ENCODE measurements around the gene SRPX. TPM values are rescaled to one million over a fixed set of nuclear protein-coding genes. Genes with fewer than 3 reads are reported as not detected.
A peak's percentile ranks its signal among the peaks of the same experiment; 100 is the strongest.

Gene SRPX
- total RNA-seq, 1 experiment from 2014 or later, result 0.23 TPM

DNA sequence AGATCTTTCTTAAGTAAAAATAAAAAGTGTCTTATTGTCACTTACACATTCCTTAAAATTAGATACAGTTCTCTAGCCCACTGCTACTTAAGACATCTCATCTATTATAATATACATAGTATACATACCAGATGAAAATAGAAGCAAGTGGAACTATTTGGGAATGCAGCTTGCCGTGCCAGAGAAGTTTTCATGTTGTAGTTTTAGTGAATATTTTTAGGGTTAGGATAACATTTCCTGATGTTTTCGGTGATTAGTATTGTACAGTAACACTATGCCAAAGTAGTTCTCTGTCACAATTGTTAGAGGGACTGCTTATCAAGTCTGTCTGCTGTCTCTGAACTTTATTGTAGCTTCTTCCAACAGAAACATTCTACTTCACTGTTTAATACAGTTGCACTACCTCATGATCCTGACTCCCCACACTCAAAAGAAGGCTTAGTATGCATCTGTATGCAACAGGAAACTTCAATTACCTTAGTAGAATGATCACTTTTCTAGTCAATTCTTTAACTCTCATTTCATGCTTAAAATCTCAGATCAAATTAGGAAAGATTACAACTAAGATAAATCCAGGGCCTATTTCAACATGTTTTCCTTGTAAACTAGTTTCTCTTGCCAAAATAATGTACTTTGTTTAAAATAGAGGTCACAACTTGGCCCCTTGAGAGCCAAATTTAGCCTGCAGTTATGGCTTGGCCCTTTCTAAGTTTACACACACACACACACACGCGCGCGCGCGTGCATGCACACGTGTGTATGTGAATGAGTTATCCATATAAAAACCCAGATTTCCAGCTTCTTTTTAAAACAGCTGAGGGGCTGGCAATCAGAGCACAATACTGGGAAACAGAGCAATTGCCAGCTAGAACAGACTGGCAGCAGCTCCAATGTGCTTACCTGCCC, 42.3 kb upstream of the SRPX start:
- in situ Hi-C loops (cut with HindIII; ENCODE audit: low pct_unique_long_range_greater_than_20kb, low sequenced_read_pairs) (no loop called here), intact Hi-C loops (cut with micrococcal nuclease; ENCODE audit: unreplicated experiment) (no loop called here)
- POLR2A ChIA-PET, result no interaction called here
- H3K4me3 ChIP-seq (ENCODE audit: low read depth in 2 of 2, low read length in 2 of 2), result no peak overlapping the region
- no TSS peak for BruUV-seq (replicated peaks)
- H3K36me3 ChIP-seq (ENCODE audit: control insufficient read depth, insufficient read depth, low read length), result no peaks in the 10 kb centered on the region
- ATAC-seq (no peak), DNase-seq (ENCODE audit: low read depth, low spot score) (no peak)
- no peaks in the 10 kb centered on the region for H3K27me3 ChIP-seq (ENCODE audit: control insufficient read depth, insufficient read depth, low read length)
- no peak overlapping the region for H3K27ac ChIP-seq (ENCODE audit: low read length)
- TF ChIP-seq TCF7L2 (IDR thresholded peaks at IDR 0.05; ENCODE audit: low read depth, low read length) (no peak), SIN3A (IDR thresholded peaks at IDR 0.05; ENCODE audit: borderline replicate concordance, insufficient read depth, low read depth, low read length) (no peak), POLR2AphosphoS5 (IDR thresholded peaks at IDR 0.05; ENCODE audit: low read depth, low read length) (no peak)
- TF ChIP-seq, protein P1, sequence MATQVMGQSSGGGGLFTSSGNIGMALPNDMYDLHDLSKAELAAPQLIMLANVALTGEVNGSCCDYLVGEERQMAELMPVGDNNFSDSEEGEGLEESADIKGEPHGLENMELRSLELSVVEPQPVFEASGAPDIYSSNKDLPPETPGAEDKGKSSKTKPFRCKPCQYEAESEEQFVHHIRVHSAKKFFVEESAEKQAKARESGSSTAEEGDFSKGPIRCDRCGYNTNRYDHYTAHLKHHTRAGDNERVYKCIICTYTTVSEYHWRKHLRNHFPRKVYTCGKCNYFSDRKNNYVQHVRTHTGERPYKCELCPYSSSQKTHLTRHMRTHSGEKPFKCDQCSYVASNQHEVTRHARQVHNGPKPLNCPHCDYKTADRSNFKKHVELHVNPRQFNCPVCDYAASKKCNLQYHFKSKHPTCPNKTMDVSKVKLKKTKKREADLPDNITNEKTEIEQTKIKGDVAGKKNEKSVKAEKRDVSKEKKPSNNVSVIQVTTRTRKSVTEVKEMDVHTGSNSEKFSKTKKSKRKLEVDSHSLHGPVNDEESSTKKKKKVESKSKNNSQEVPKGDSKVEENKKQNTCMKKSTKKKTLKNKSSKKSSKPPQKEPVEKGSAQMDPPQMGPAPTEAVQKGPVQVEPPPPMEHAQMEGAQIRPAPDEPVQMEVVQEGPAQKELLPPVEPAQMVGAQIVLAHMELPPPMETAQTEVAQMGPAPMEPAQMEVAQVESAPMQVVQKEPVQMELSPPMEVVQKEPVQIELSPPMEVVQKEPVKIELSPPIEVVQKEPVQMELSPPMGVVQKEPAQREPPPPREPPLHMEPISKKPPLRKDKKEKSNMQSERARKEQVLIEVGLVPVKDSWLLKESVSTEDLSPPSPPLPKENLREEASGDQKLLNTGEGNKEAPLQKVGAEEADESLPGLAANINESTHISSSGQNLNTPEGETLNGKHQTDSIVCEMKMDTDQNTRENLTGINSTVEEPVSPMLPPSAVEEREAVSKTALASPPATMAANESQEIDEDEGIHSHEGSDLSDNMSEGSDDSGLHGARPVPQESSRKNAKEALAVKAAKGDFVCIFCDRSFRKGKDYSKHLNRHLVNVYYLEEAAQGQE (IDR thresholded peaks at IDR 0.05; ENCODE audit: insufficient read depth in 1 of 2, low read depth in 2 of 2, low read length in 1 of 2), result no peak
- TF ChIP-seq, protein P2, sequence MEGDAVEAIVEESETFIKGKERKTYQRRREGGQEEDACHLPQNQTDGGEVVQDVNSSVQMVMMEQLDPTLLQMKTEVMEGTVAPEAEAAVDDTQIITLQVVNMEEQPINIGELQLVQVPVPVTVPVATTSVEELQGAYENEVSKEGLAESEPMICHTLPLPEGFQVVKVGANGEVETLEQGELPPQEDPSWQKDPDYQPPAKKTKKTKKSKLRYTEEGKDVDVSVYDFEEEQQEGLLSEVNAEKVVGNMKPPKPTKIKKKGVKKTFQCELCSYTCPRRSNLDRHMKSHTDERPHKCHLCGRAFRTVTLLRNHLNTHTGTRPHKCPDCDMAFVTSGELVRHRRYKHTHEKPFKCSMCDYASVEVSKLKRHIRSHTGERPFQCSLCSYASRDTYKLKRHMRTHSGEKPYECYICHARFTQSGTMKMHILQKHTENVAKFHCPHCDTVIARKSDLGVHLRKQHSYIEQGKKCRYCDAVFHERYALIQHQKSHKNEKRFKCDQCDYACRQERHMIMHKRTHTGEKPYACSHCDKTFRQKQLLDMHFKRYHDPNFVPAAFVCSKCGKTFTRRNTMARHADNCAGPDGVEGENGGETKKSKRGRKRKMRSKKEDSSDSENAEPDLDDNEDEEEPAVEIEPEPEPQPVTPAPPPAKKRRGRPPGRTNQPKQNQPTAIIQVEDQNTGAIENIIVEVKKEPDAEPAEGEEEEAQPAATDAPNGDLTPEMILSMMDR (IDR thresholded peaks at IDR 0.05), result no peak
- CTCF ChIA-PET, result no interaction called here
- no peaks in the 10 kb centered on the region for H3K4me1 ChIP-seq (ENCODE audit: control insufficient read depth, insufficient read depth, low read length)
- H3K9me3 ChIP-seq (ENCODE audit: control insufficient read depth, insufficient read depth, low read depth, low read length), result no peaks in the 10 kb centered on the region

- ATAC-seq, result no peak
Observed at GRCh38 chrX:38260231-38260630, 39.6 kb upstream of the SRPX start.

More at GRCh38 chrX:38260231-38260630, 39.6 kb upstream of the SRPX start:
- Histone ChIP-seq H3K36me3 (ENCODE audit: control insufficient read depth, insufficient read depth, low read length) (no peaks in the 10 kb centered on the region), H3K27me3 (ENCODE audit: control insufficient read depth, insufficient read depth, low read length) (no peaks in the 10 kb centered on the region), H3K4me1 (ENCODE audit: control insufficient read depth, insufficient read depth, low read length) (no peaks in the 10 kb centered on the region), H3K4me3 (ENCODE audit: low read depth in 2 of 2, low read length in 2 of 2) (no peak overlapping the region), H3K9me3 (ENCODE audit: control insufficient read depth, insufficient read depth, low read depth, low read length) (no peaks in the 10 kb centered on the region), H3K27ac (ENCODE audit: low read length) (no peak overlapping the region)
- TF ChIP-seq TCF7L2 (IDR thresholded peaks at IDR 0.05; ENCODE audit: low read depth, low read length) (no peak), POLR2AphosphoS5 (IDR thresholded peaks at IDR 0.05; ENCODE audit: low read depth, low read length) (no peak), SIN3A (IDR thresholded peaks at IDR 0.05; ENCODE audit: borderline replicate concordance, insufficient read depth, low read depth, low read length) (no peak)
- TF ChIP-seq, protein P2 (IDR thresholded peaks at IDR 0.05), result peak; percentile 61
- TF ChIP-seq, protein P1 (IDR thresholded peaks at IDR 0.05; ENCODE audit: insufficient read depth in 1 of 2, low read depth in 2 of 2, low read length in 1 of 2), result no peak
- intact Hi-C loops (cut with micrococcal nuclease; ENCODE audit: unreplicated experiment), result no loop called here
- ChIA-PET CTCF (no interaction called here), POLR2A (no interaction called here)
- in situ Hi-C loops (cut with HindIII; ENCODE audit: low pct_unique_long_range_greater_than_20kb, low sequenced_read_pairs), result no loop called here
- no TSS peak for BruUV-seq (replicated peaks)
- DNase-seq (ENCODE audit: low read depth, low spot score), result peak; percentile 18
